ENCODE measurements around the gene PLBD2. TPM values are rescaled to one million over a fixed set of nuclear protein-coding genes. Genes with fewer than 3 reads are reported as not detected.

Gene PLBD2
- total and polyA plus RNA-seq, 8 donors = 2.7 to 32.4 (median 8.2) TPM

DNA sequence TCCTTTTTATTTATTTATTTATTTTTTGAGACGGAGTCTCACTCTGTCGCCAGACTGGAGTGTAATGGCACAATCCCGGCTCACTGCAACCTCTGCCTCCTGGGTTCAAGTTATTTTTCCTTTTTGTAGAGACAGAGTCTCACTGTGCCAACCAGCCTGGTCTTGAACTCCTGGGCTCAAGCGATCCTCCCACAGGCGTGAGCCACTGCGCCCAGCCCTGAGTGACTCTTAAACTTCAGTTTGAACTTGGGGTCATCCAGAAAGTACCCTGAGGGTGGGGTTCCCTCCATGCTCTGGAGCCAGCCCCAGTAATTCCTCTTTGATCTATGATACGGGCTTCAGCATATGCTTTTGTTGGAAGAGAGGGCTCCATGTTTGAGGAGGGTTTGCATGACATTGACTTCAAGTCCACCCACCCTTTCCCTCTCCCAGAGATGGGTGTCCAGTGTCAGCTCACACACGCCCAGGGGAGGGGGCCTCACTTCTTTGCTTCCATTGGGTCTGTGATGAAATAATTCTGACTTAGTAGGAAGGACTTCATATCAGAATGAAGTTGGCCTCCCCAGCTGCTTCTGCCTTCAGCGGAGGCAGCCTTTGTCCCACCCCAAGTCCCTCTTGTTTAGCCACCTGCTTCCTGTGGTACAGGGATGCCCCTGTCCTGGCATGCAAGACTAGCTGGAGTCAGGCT is 33.4 kb downstream of the PLBD2 start:
- H3K27me3 ChIP-seq = peaks cover 0 to under 1% (median 0%) of the 10 kb centered on the region in 3 donors
- no peaks in the 10 kb centered on the region for H3K9me3 ChIP-seq
- peaks cover 18 to 48% (median 47%) of the 10 kb centered on the region in 4 donors for H3K36me3 ChIP-seq
- no peak overlapping the region for H3K27ac ChIP-seq
- no peaks in the 10 kb centered on the region for H3K4me1 ChIP-seq
- no peak for DNase-seq
- WGBS, 5 donors = 86 to 91% (median 90%) methylated on average over 9 of the region's 9 CpGs
- TF ChIP-seq, protein P1, sequence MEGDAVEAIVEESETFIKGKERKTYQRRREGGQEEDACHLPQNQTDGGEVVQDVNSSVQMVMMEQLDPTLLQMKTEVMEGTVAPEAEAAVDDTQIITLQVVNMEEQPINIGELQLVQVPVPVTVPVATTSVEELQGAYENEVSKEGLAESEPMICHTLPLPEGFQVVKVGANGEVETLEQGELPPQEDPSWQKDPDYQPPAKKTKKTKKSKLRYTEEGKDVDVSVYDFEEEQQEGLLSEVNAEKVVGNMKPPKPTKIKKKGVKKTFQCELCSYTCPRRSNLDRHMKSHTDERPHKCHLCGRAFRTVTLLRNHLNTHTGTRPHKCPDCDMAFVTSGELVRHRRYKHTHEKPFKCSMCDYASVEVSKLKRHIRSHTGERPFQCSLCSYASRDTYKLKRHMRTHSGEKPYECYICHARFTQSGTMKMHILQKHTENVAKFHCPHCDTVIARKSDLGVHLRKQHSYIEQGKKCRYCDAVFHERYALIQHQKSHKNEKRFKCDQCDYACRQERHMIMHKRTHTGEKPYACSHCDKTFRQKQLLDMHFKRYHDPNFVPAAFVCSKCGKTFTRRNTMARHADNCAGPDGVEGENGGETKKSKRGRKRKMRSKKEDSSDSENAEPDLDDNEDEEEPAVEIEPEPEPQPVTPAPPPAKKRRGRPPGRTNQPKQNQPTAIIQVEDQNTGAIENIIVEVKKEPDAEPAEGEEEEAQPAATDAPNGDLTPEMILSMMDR (IDR thresholded peaks at IDR 0.05) = no peak
- no peak for TF ChIP-seq EP300 (IDR thresholded peaks at IDR 0.05)
- TF ChIP-seq POLR2A (IDR thresholded peaks at IDR 0.05) = no peak
- TF ChIP-seq POLR2AphosphoS5 (IDR thresholded peaks at IDR 0.05) = no peak
- H3K4me3 ChIP-seq = no peak overlapping the region
- intact Hi-C loops (cut with DNase I; ENCODE audit: low total_unique reads) = no loop called here

DNA sequence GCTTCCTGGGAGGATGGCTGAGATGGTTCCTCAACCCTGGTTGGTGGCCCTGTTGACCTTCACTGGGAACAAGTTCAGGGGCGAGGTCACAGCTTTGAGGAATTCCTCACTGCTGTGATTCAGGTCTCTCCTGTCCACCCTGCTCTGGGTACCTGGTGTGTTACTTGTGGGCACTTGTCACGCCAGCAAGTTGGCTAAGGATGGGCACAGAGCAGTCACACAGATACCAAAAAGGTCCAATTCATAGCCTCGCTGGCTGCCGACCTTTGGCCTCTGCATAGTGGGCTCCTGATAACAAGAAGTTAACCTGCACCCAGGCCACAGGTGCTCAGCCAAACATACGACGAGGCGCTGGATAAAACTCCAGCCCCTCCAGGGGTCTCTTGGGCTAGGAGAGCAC is 34.1 kb downstream of the PLBD2 start:
- Histone ChIP-seq H3K36me3 (peaks cover 11 to 41% (median 40%) of the 10 kb centered on the region in 4 donors), H3K4me1 (no peaks in the 10 kb centered on the region), H3K9me3 (no peaks in the 10 kb centered on the region), H3K27me3 (peaks cover 0 to 8% (median 0%) of the 10 kb centered on the region in 3 donors), H3K4me3 (no peak overlapping the region), H3K27ac (no peak overlapping the region)
- intact Hi-C loops (cut with DNase I; ENCODE audit: low total_unique reads) = no loop called here
- TF ChIP-seq POLR2A (IDR thresholded peaks at IDR 0.05) (no peak), EP300 (IDR thresholded peaks at IDR 0.05) (no peak), POLR2AphosphoS5 (IDR thresholded peaks at IDR 0.05) (no peak)
- TF ChIP-seq, protein P1 (IDR thresholded peaks at IDR 0.05) = no peak
- WGBS, 5 donors = 67 to 90% (median 74%) methylated on average over 5 to 7 of the region's 7 CpGs
- no peak for DNase-seq

DNA sequence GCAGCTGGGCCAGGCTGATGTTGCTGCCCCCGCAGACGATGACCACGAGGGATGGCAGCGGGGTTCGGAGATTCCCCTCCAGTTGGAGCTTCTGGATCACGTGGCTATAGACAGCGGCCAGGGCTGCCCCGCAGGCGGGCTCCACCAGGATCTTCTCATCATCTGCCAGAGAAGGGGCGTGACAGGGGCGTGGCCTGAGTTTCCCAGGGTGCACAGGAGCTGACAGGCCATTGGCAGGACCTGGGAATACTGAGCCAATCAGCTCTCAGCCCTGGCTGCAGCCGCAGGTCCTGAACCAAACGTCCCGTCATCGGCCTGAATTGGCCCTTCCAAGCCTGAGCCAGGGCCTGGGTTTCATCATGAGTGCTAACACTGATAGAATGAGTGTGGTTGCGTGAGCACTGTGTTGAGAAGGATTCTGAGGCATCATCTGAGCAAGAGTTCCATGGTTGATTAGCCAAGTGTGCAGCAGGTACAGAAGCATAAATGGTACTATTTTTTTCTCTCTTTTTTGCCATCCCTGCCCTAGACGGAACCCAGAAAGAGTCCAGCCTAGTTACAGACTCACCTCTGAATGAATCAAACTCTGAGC is 34.7 kb downstream of the PLBD2 start:
- Histone ChIP-seq H3K27ac (no peak overlapping the region), H3K36me3 (peaks cover 6 to 35% (median 34%) of the 10 kb centered on the region in 4 donors), H3K9me3 (no peaks in the 10 kb centered on the region), H3K4me1 (no peaks in the 10 kb centered on the region), H3K27me3 (peaks cover 0 to 12% (median 0%) of the 10 kb centered on the region in 3 donors), H3K4me3 (no peak overlapping the region)
- DNase-seq = no peak
- intact Hi-C loops (cut with DNase I; ENCODE audit: low total_unique reads) = no loop called here
- 59 to 73% (median 66%) methylated on average over 12 to 17 of the region's 17 CpGs for WGBS, 5 donors
- TF ChIP-seq POLR2A (IDR thresholded peaks at IDR 0.05) = no peak
- TF ChIP-seq, protein P1 (IDR thresholded peaks at IDR 0.05) = no peak
- TF ChIP-seq POLR2AphosphoS5 (IDR thresholded peaks at IDR 0.05) = no peak
- TF ChIP-seq EP300 (IDR thresholded peaks at IDR 0.05) = no peak

DNA sequence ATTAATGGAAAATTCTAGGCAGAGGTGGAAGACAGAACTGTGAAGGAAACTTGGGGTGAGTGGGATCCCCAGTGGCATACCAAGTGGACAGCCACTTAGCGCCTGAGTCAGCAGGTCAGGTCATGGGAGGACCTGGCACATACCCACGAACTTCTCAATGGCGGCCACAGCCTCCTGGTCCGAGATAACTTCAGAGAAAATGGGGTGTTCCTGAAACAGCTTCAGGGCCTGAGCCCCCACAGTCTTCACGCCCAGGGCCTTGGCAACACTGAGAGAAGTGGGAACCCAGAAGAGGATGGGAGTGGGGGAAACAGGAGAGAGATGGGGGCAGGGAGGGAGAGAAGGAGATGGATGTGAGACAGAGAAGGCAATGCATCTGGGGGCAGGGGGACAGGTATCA is 35.4 kb downstream of the PLBD2 start:
- no peak for DNase-seq
- 82 to 87% (median 84%) methylated on average over 5 of the region's 5 CpGs for WGBS, 5 donors
- Histone ChIP-seq H3K4me3 (no peak overlapping the region), H3K36me3 (peaks cover under 1 to 29% (median 28%) of the 10 kb centered on the region in 4 donors), H3K27me3 (peaks cover 0 to 19% (median 6%) of the 10 kb centered on the region in 3 donors), H3K4me1 (no peaks in the 10 kb centered on the region), H3K9me3 (no peaks in the 10 kb centered on the region), H3K27ac (no peak overlapping the region)
- TF ChIP-seq, protein P1 (IDR thresholded peaks at IDR 0.05) = no peak
- TF ChIP-seq EP300 (IDR thresholded peaks at IDR 0.05) (no peak), POLR2A (IDR thresholded peaks at IDR 0.05) (no peak), POLR2AphosphoS5 (IDR thresholded peaks at IDR 0.05) (no peak)
- intact Hi-C loops (cut with DNase I; ENCODE audit: low total_unique reads) = no loop called here
